ENCODE measurements around the gene C1orf52. TPM values are rescaled to one million over a fixed set of nuclear protein-coding genes. Genes with fewer than 3 reads are reported as not detected.

C1orf52 gene
- total and polyA plus RNA-seq, 7 donors, result 10.2 to 28.8 (median 15.1) TPM

- Histone ChIP-seq H3K36me3 (ENCODE audit: insufficient read depth in 1 of 2, low read depth in 1 of 2) (no peaks in the 10 kb centered on the region), H3K27me3 (ENCODE audit: insufficient read depth in 3 of 3, low read length in 2 of 3) (no peaks in the 10 kb centered on the region), H3K27ac (no peak overlapping the region), H3K9me3 (no peaks in the 10 kb centered on the region), H3K4me3 (no peak overlapping the region), H3K4me1 (peaks cover 3% of the 10 kb centered on the region)
- ATAC-seq, result no peak
- intact Hi-C loops (cut with DNase I), result no loop called here
- TF ChIP-seq CTCF (IDR thresholded peaks at IDR 0.05), result no peak
- 69 to 86% (median 73%) methylated on average over 4 of the region's 4 CpGs for WGBS, 3 donors
- DNase-seq, result no peak
These were observed 21.2 kb upstream of the C1orf52 start for GRCh38 chr1:85280636-85281035.

- no peaks in the 10 kb centered on the region for H3K36me3 ChIP-seq (ENCODE audit: insufficient read depth in 1 of 2, low read depth in 1 of 2)
- no peak for DNase-seq
- H3K27me3 ChIP-seq (ENCODE audit: insufficient read depth in 3 of 3, low read length in 2 of 3), result no peaks in the 10 kb centered on the region
- 71 to 76% (median 73%) methylated on average over 10 of the region's 10 CpGs for WGBS, 3 donors
- peak overlapping the region; percentile 59 for H3K27ac ChIP-seq
- no peaks in the 10 kb centered on the region for H3K9me3 ChIP-seq
- H3K4me1 ChIP-seq, result peaks cover 8% of the 10 kb centered on the region
- no peak overlapping the region for H3K4me3 ChIP-seq
- no peak for ATAC-seq
- no peak for TF ChIP-seq CTCF (IDR thresholded peaks at IDR 0.05)
- intact Hi-C loops (cut with DNase I), result no loop called here
These were observed 20.1 kb upstream of the C1orf52 start for GRCh38 chr1:85279458-85280080.

- H3K4me3 ChIP-seq, result no peak overlapping the region
- 18 to 31% (median 24%) methylated on average over 2 of the region's 2 CpGs for WGBS, 3 donors
- no peaks in the 10 kb centered on the region for H3K9me3 ChIP-seq
- no peak for ATAC-seq
- peaks cover 14% of the 10 kb centered on the region for H3K4me1 ChIP-seq
- no peak for TF ChIP-seq CTCF (IDR thresholded peaks at IDR 0.05)
- peak overlapping the region; percentile 59 for H3K27ac ChIP-seq
- H3K36me3 ChIP-seq (ENCODE audit: insufficient read depth in 1 of 2, low read depth in 1 of 2), result no peaks in the 10 kb centered on the region
- no peak for DNase-seq
- no peaks in the 10 kb centered on the region for H3K27me3 ChIP-seq (ENCODE audit: insufficient read depth in 3 of 3, low read length in 2 of 3)
- intact Hi-C loops (cut with DNase I), result no loop called here
These were observed 19.4 kb upstream of the C1orf52 start for GRCh38 chr1:85278853-85279314.

GRCh38 chr1:85277802-85278201, 18.3 kb upstream of the C1orf52 start:
- H3K9me3 ChIP-seq, result no peaks in the 10 kb centered on the region
- no peak for TF ChIP-seq CTCF (IDR thresholded peaks at IDR 0.05)
- no peaks in the 10 kb centered on the region for H3K27me3 ChIP-seq (ENCODE audit: insufficient read depth in 3 of 3, low read length in 2 of 3)
- H3K27ac ChIP-seq, result no peak overlapping the region
- ATAC-seq, result no peak
- no peak overlapping the region for H3K4me3 ChIP-seq
- peaks cover 0 to 4% of the 10 kb centered on the region in 2 donors for H3K36me3 ChIP-seq (ENCODE audit: insufficient read depth in 1 of 2, low read depth in 1 of 2)
- peaks cover 14% of the 10 kb centered on the region for H3K4me1 ChIP-seq
- WGBS, 3 donors, result 89 to 95% (median 90%) methylated on average over 4 of the region's 4 CpGs
- no peak for DNase-seq
- intact Hi-C loops (cut with DNase I), result no loop called here
